DMS114 treated with DMSO at 0.1 percent for 48 hours (cell line): ENCODE measurements around the gene NAA15.
"Not testable (repeated sequence)": the region's sequence is repeated elsewhere in the genome, so short reads cannot be mapped to it uniquely, and the experiment has no call there.

Experiments used
- DNase-seq: peaks from one replicate; lab custom pipeline; 2025; ENCODE audit not compliant: unreplicated experiment; lab: John Stamatoyannopoulos, UW

The NAA15 gene

DNA sequence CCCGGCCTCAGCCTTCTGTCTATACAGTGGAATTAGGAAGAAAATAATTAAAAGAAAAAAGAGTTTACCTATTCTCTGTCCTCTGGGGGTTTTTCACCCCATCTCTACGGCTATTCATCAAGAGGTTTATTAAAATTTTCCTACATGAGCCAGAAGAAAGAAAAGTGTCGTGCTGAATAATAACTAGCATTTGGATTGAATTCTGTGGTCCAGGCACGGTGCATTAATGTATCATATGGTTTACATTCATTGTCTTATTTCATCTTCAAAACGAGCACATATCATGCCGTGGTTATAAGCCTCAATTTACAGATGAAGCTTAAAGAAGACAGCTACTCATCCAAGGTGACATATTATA, 5.4 kb upstream of the NAA15 start:
- no peak for DNase-seq

DNA sequence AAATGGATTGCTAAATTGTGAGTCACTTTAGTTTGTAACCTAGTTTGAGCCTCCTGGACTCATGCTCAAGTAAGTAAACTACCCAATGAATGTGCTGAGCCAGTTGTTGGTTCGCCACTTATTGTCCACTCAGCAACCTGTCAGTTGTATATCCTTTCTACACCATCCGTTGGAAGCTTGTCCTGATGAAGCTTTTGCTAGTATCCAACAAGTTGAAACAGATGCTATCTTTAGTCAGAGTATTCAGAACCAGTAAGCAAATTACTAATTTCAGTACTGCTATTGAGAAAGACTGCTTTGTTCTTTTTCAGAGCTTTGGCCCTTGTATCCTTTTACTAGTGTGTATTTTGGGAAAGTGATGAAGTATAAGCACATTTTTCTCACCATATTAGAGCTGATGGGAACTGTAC, 4.3 kb upstream of the NAA15 start:
- DNase-seq = no peak

DNA sequence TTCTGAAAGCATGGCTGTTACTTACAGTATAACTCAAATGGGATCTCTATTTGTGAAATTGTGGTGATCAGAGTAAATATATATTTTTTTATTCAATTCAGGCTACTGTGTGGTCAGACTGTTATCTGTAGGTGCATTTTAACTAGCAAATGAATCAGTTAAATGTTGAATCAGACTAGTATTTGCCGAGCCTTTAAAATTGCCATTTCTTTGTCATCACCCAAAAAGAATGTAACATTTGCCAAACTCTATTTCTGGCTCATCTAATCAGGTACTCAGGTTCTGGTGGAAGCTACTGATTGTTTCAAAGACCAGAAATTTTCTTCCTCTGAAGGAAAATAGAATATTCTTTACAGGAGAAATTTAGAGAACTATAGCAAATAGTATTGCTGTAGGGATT, 1.8 kb upstream of the NAA15 start:
- DNase-seq = no peak

DNA sequence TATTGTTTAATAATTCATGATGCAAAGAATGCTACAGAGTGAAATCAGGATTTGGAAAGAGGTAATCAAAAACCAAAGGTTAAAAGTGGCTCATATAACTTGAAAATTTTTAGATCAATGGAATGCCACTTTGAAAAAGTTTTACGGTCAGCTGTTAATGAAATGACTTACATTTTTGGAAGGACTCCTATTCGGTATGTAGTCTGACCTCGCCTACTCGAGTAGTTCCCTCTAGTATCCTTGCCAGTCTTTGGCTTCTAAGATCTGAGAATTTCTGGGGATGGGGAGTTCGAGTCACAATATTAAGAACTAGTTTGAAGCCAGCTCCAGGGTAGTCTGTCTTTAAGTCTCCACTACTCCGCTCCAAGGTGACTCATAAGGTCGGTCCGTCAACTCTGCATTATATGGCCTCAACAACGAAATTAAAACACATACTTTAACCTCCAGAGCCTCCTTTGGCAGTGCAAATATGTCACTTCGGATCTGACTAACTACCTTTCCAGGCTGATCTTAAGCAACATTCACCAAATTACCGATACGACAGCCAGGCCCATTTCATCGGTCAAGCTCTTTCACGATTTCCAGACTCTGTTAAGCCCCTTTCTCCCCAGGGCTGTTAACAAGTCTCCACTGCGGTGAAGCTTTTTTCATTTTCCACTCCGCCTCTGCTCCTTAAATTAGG, 733 bp upstream of the NAA15 start:
- peak; percentile 13 for DNase-seq

DNA sequence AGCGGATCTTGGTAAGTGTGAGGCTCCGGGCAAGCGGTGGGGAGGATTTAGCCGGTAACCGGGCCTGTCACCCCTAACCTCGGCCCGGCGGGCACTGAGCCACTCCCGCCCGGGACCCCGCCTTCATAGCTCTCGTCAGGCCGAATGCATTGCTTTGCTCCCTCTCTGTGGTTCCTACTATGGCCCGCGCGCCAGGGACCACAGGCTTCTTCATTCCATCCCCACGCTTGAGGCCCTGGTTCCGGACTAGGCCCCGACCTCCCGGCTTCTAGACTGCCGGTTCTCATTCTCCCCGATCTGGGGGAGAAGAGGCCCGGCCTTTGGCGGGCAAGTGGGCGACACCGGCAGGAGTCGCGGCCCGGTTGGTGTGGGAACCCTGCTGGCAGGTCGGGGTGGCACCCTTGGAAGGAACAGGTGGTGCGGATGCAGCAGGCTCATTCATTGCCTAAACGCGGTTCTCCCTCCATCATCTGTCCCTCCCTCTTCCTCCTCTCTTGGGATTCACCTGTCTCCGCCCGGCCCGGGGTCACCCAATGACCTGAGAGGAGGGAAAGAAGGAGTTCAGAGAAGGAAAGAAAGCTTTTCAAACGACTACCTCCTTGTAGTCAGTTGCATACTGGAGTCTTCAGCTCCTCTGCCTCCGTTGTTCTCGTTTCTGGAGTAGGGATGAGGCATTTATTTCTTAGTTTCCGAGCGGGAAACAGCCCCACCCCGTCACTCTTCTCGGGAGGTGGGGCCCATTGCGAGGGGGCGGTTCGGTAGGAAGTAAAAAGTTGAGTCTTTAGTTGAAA, 711 bp downstream of the NAA15 start, which contains the start of gene NDUFC1:
NDUFC1 (minus strand) TSS at position 657 of the 791 bp plus-strand sequence. CDS start 6,679 bp downstream, outside the sequence.
- DNase-seq = no peak

DNA sequence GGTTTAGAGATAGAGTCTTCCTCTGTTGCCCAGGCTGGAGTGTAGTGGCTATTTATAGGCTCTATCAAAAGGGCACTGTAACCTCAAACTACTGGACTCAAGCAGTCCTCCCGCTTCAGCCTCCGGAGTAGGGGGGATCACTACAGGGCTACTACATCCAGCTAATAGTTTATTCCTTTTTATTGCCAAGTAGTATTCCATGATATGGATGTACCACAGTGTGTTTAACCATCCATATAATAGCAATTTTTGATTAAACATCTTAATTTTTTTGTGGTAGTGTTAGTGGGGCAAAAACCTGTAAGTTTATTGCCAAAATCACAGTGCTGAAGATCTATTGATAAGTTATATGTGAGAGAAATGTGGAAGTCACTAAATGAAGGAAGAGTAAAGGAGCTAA, 3.6 kb downstream of the NAA15 start:
- no peak for DNase-seq

DNA sequence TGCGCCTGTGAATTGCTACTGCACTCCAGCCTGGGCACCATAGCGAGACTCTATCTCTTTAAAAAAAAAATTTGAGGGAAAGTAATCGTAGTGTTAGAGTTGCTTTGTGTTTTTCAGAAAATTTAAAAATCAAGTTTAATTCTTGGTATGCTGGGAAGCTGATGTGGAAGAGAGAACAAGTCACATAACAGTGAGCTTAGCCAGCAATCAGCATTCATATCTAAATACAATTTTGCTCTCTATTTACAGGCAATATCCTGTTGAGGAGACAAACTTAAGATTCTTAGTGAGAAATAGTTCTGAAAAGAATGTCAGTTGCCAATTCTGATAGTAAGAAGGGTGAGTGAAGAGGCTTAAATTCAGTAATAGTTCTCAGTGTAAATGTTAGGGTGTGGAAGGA, 10.6 kb downstream of the NAA15 start:
- no peak for DNase-seq

DNA sequence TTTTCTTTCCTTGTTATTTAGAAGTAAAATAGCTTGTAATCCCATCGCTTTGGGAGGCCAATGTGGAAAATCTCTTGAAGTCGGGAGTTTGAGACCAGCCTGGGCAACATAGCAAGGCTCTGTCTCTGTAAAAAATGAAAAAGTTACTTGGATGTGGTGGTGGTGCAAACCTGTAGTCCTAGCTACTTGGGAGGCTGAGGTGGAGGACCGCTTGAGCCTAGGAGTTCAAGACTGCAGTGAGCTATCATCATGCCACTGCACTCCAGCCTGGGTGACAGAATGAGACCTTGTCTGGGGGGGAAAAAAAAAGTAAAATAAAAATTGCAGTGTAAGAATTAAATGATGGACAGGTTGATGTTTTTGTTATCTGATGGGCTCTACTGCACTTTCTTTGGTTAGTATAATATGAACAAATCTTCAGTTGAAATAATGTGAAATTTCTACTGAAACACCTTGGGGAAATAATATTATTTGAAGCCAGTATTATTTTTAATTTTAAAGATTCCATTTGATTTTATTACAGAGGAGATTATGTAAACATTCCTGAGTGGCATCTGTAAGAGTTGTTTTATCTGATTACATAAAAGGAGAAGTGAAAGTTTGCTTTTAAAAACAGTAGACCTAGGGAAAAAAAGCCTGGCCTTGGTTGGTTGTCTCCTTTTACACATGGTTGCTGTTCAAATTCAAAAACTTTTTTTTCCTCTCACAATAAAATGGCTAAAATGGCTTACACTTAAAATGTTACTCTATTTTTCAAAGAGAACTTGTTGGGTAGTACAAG, 11.4 kb downstream of the NAA15 start:
- DNase-seq = no peak

DNA sequence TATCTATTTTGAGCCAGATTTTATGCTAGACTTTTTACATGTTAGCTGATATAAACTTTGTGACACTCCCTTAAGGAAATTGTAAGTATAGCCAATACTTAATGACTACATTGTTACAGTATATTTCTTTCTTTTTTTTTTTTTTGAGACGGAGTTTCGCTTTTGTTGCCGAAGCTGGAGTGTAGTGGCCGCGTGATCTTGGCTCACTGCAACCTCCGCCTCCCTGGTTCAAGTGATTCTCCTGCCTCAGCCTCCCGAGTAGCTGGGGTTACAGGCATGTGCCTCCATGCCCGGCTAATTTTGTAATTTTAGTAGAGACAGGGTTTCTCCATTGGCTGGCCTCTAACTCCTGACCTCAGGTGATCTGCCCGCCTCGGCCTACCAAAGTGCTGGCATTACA, 12.1 kb downstream of the NAA15 start:
- DNase-seq = not testable (repeated sequence)

DNA sequence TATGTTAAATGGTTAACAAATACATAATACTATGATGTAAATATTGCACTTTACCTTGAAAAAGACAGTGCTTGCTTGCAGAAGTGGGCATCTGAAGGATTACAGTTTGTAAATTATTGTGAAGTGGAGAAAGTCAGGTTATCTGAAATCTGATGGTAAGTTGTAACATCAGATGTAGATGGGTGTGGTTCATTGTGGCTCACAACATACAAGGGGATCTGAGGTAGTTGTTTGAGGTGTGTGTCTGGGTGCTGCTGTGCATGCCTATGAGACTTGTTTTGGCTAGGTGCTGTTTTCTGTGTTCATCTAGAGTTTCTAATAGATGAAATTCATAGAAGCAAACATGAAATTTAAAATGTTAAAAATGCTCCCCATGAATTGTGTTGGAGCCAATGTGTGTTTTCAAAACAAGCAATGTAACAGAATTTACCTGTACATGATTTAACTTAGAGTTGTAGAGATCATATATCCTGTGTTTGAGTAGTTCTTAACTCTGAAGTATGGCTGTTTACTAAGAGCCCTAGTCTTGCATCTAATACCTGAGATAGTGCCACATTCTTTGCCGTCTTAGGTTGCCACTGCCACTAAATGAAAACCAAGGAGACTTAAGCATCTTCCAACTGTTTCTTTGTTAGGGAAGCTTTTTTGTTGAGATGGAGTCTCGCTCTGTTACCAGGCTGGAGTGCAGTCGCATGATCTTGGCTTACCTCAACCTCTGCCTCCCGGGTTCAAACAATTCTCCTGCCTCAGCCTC, 12.9 kb downstream of the NAA15 start:
- DNase-seq = no peak

DNA sequence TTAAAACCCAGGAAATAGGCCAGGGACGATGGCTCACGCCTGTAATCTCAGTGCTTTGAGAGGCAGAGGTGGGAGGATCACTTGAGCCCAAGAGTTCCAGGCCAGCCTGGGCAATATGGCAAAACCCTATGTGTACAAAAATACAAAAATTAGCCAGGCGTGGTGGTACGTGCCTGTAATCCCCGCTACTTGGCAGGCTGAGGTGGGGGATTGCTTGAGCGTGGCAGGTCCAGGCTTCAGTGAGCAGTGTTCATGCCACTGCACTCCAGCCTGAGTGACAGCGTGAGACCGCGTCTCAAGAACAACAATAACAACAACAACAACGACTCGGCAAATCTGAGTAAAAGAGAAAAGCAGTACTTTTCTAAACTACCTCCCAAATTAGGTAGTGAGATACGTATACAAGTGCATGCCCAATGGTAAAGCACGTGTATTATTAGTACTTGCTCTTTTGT, 13.9 kb downstream of the NAA15 start:
- no peak for DNase-seq

DNA sequence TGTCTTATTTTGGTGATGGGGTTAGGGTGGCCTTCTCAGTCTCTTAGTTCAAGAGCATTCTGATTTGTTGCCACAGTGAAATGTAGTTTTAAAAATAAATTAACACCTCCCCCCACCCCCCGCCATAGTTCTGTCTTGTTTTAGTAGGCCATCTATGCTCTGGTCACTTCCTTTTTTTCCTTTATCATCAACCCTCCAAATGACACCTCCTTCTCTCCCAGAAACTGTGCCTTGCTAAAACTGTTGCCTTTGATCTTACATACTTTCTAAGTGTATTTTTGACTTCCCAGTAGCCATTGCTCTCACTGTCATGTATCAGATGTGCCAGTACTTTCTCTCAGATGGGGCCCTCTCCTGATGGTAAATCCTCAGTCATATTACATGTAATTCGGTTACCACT, 15.4 kb downstream of the NAA15 start:
- no peak for DNase-seq

DNA sequence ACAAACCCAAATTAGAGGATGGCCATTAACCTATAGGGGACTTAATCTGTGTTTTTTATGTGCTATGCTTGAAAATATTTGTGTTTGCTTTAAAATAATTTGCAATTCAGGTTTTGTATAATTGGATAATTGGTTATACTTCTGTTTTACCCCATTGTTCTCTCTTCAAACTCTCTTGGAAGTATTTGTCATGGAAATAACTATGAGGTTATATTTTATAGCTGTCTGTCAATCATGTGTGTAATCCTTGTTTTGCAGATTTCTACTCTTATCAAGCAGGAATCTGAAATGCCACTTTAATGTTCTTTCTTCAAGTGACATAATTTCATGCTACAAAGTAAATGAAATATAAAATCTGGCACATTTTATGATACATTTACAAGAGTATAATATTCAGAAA, 16.3 kb downstream of the NAA15 start:
- no peak for DNase-seq

DNA sequence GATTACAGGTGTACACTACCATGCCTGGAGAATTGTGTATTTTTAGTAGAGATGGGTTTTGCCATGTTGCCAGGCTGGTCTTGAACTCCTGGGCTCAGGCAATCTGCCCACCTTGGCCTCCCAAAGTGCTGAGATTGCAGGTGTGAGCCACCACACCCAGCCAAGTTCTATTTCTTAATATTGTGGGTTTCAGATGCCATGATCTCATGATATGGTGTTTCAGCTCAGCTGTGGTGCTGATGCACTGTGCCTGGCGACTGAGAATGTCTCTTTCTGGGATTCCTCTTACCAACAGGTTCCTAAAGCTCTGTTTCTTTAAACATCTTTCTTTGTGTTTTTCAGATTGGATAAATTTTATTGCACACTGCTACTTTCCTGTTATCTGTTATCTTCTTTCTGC, 18.3 kb downstream of the NAA15 start:
- no peak for DNase-seq

DNA sequence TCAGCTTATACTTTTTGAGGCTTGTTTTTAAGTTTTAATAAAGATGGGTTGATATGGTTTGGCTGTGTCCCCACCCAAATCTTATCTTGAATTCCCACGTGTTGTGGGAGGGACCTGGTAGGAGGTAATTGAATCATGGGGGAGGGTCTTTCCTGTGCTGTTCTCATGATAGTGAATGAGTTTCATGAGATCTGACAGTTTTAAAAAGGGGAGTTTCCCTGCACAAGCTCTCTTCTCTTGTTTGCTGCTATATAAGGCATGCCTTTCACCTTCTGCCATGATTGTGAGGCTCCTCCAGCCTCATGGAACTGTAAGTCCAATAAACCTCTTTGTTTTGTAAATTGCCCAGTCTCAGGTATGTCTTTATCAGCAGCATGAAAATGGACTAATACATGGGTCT, 20.8 kb downstream of the NAA15 start:
- not testable (repeated sequence) for DNase-seq

DNA sequence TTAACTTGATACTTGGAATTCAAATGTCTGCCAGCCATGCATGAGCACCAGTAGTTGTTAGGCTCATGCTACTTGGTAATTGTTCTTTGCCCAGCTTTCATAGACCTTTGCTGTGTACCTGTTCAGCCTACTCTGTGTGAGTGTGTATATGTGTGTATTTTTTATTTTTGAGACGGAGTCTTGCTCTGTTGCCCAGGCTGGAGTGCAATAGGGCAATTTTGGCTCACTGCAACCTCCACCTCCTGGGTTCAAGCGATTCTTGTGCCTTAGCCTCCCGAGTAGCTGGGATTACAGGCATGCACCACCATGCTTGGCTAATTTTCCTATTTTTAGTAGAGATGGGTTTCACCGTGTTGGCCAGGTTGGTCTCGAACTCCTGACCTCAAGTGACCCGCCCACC, 21.2 kb downstream of the NAA15 start:
- not testable (repeated sequence) for DNase-seq

DNA sequence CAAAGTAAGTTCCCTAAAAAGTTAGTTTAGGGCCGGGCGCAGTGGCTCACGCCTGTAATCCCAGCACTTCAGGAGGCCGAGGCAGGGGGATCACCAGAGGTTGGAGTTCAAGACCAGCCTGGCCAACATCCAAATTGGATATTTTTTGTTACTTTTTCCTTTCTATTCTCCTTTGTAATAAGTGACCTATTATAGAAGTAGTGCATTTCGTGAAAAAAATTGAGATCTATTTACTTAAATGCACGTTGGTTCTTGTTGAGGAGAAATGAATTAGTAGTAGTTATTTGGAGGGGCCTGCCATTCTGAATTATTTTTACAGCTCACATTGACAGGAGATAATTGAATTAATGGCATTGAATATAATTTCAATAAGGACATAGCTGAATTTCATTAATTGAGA, 23.3 kb downstream of the NAA15 start:
- no peak for DNase-seq

DNA sequence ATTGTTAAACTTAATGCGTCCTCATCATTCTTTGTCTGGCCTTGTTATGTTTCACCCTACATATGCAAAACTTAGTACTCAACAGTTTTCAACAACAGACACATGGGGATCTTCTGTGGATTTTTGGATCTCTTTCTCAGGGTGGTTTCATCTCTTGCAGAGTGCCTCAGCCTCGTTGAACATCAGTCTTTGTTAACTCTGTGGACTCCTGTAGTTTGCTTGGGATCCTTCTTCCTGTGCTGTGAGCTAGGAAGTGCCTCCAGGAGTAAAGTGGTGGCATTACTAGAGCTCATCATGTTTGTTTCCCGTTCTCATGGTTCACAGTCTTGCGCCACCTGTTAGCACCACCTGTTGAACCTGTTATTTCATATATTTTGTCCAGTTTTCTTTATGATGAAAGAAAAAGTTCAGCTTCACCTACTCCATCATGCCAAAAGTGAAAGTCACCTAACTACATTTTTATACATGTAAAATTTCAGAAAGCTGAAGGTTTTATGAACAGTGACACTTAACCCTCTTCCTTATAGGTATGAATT, 28.4 kb downstream of the NAA15 start:
- no peak for DNase-seq

DNA sequence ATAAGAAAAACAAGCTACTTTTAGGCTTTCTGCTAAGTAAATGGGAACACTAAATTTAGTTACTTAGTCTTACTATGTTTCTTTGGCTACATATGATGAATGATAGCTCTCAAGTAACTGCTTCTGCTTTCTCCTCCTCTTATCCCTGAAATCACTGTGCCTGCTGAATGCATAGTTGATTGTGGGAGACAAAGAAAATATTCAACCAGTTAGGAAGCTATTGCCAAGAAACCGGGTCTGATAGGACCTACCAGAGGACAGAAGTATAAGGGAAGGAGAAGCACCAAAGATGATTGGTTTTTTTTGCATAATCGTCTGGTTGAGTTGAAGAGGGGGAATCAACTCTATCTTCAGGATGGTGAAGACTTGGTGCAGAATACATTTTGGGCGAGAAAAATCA, 29.0 kb downstream of the NAA15 start:
- no peak for DNase-seq

DNA sequence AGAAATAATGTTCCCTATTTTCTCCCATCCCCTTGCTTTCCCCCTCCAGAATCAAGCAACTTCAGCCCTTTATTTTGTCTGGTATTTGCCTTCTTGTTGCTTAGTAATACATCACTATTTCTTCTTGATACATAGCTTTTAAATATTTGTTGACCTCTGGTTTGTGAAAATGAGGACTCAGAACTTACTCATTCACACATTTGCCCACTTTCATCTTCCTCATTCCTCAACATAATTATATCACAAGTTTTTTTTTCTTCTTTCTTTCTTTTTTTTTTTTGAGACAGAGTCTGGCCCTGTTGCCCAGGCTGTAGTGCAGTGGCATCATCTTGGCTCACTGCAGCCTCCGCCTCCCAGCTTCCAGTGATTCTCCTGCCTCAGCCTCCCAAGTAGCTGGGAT, 29.9 kb downstream of the NAA15 start:
- DNase-seq = no peak

DNA sequence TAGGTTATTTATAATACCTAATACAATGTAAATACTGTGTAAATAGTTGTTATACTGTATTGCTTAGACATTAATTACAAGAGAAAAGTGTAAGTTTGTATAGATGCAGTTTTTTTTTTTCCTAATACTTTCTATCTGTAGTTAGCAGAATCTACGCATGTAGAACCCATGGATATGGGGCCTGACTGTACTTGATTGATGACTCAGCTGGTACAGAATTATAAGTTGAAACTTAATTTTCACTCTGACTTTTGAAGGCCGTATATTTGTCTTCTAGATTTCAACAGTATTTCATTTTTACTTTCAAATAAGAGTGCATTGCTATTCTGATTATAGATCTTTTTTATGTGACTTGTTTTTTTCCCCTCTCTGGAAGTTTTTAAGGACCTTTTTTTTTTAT, 31.7 kb downstream of the NAA15 start:
- DNase-seq = no peak
